Pancreas (tissue), 10 donors: ENCODE data around the gene SCRT2. TPM values are rescaled to one million over a fixed set of nuclear protein-coding genes. Genes with fewer than 3 reads are reported as not detected.

Experiments
- ATAC-seq, 4 donors: fragments of 200-7000 bp; cut with Tn5 transposase; one replicate each; pipeline versions ENCODE4 v1.8.0 to v1.9.1; 2020; ENCODE audit warnings: mild to moderate bottlenecking in 4 of 4, moderate library complexity in 4 of 4
- DNase-seq, 6 donors: peaks; one replicate each; pipeline ENCODE4 v3.0.0-alpha.2; 2020
- FAIRE-seq: peaks from 2 replicates; lab custom pipeline; 2012; peaks lifted over from hg19 to GRCh38; lab: Jason Lieb, UNC
- H3K27ac ChIP-seq, 4 donors: fragments of 200-600 bp; sonication (generic); 1 replicate in 3 of 4; 2 replicates in 1 of 4; pipeline versions ENCODE4 v1.5.0 to v1.8.0; 2020
- H3K27me3 ChIP-seq, 4 donors: fragments of 200-600 bp; one replicate each; pipeline ENCODE4 v1.8.0; 2021
- H3K36me3 ChIP-seq, 3 donors: fragments of 200-600 bp; sonication (generic) in 1 of 3; one replicate each; pipeline versions ENCODE4 v1.5.0 to v1.8.0; 2020 to 2021
- H3K4me1 ChIP-seq, 3 donors: fragments of 200-600 bp; one replicate each; pipeline ENCODE4 v1.8.0; 2021
- H3K4me3 ChIP-seq, 4 donors: fragments of 200-600 bp; sonication (generic) in 2 of 4; one replicate each; pipeline versions ENCODE4 v1.5.0 to v1.8.0; 2020 to 2021
- H3K9me3 ChIP-seq, 4 donors: fragments of 200-600 bp; one replicate each; pipeline ENCODE4 v1.8.0; 2021
- CTCF ChIP-seq, 4 donors: fragments of 200-600 bp; sonication (generic) in 3 of 4; IDR thresholded peaks; one replicate each; pipeline versions ENCODE4 v1.5.0 to v1.8.0; 2021; ENCODE audit warnings: antibody characterized with exemption in 4 of 4
- WGBS, 2 donors: extraction: QIAGEN DNeasy Blood & Tissue Kit; methylation state at CpG; one replicate each; pipeline ENCODE4 v1.1.7; 2013; 5-methylcytosine and 5-hydroxymethylcytosine counted together
- intact Hi-C, 3 donors: fragments of 100-400 bp; cut with DNase I; formaldehyde crosslinking; loops; one replicate each; pipeline versions ENCODE4 v1.11.1 to v1.14.2; 2022
- polyA plus RNA-seq, 2 donors: library from polyadenylated mRNA; stranded (reverse); fragments of 200-250 nt; gene quantifications; one replicate each; pipeline ENCODE4 v1.2.3, GENCODE V29; 2013
- total RNA-seq, 6 donors: library from RNA; stranded (reverse); fragmentation: NEBNext Ultra II Directional in 4 of 6; extraction: Animal tissue kit (Norgen Biotek cat#: 25700) in 4 of 6; gene quantifications; one replicate each; pipeline versions ENCODE4 v1.2.1 to v1.2.4, GENCODE V29; 2021 to 2023
- donor health status: healthy with polysubstance abuse.
- donor health status: DM: no; HTN: no; CAD: no; lungs with moderate emphysema.
- donor health status: DM: no; HTN: no; CAD: no.
- donor health status: control.
- donor health status: control.
- donor health status: Bipolar disorder and iron deficiency.
- donor health status: DM: yes; HTN: yes; CAD: no.
- donor health status: DM: no; HTN: no; CAD: no.
- donor health status: DM: no; HTN: no; CAD: no.
- donor health status: DM: yes; HTN: yes; CAD: no.

Gene SCRT2
- total and polyA plus RNA-seq, 8 donors, result 0.04 to 0.63 (median 0.07) TPM; not detected in 2

DNA sequence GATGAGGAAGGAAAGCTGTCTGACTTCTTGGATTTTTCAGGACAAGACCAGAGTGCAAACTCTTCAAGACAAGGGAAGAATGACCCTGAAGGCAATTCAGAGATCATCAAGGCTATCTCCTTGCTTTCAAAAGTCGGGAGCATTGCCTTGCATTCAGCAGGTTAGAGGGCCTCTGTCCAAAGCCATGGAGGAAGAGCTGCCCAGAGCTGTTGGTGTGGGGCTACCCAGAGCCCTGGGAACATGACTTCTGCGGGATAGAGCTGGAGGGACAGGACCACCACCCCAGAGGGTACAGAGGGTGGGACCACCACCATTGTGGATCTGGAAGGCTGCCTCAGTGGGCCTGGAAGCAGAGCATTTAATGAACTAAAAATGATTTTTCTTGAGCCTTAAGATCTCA, 17.4 kb downstream of the SCRT2 start:
- intact Hi-C loops, result no loop called here
- Histone ChIP-seq H3K4me3 (no peak overlapping the region), H3K9me3 (no peaks in the 10 kb centered on the region), H3K27me3 (peaks cover 0 to 21% (median 2%) of the 10 kb centered on the region in 4 donors), H3K4me1 (peaks cover 0 to 7% (median 0%) of the 10 kb centered on the region in 3 donors), H3K36me3 (no peaks in the 10 kb centered on the region), H3K27ac (no peak overlapping the region)
- FAIRE-seq, result no peak
- ATAC-seq, result no peak
- no peak for TF ChIP-seq CTCF (IDR thresholded peaks at IDR 0.05)
- 14 to 23% methylated on average over 2 of the region's 2 CpGs for WGBS, 2 donors
- DNase-seq, result no peak

GRCh38 chr20:655726-656624, 19.6 kb downstream of the SCRT2 start:
- H3K27me3 ChIP-seq, result no peaks in the 10 kb centered on the region
- H3K27ac ChIP-seq, result no peak overlapping the region
- no peak overlapping the region for H3K4me3 ChIP-seq
- DNase-seq (no peak), ATAC-seq (no peak), FAIRE-seq (no peak)
- no peaks in the 10 kb centered on the region for H3K36me3 ChIP-seq
- no peak for TF ChIP-seq CTCF (IDR thresholded peaks at IDR 0.05)
- peaks cover 0 to 7% (median 0%) of the 10 kb centered on the region in 3 donors for H3K4me1 ChIP-seq
- no peaks in the 10 kb centered on the region for H3K9me3 ChIP-seq
- intact Hi-C loops, result no loop called here
- WGBS, 2 donors, result 66 to 72% methylated on average over 11 of the region's 11 CpGs

GRCh38 chr20:654417-654750, 21.2 kb downstream of the SCRT2 start:
- 88 to 93% methylated on average over 3 of the region's 3 CpGs for WGBS, 2 donors
- DNase-seq, result no peak
- no peaks in the 10 kb centered on the region for H3K36me3 ChIP-seq
- H3K27me3 ChIP-seq, result no peaks in the 10 kb centered on the region
- peaks cover 0 to 7% (median 0%) of the 10 kb centered on the region in 3 donors for H3K4me1 ChIP-seq
- no peak overlapping the region for H3K27ac ChIP-seq
- no peak for ATAC-seq
- H3K4me3 ChIP-seq, result no peak overlapping the region
- H3K9me3 ChIP-seq, result no peaks in the 10 kb centered on the region
- intact Hi-C loops, result no loop called here
- TF ChIP-seq CTCF (IDR thresholded peaks at IDR 0.05), result no peak
- FAIRE-seq, result no peak

- H3K9me3 ChIP-seq, result no peaks in the 10 kb centered on the region
- intact Hi-C loops, result no loop called here
- H3K4me3 ChIP-seq, result peak overlapping the region; percentile 44 to 77 (median 67)
- no peaks in the 10 kb centered on the region for H3K27me3 ChIP-seq
- WGBS, 2 donors, result 6% methylated on average over 31 of the region's 31 CpGs
- no peak for FAIRE-seq
- ATAC-seq, result peak in 3 of 4 donors; percentile 5 to 17 (median 16)
- TF ChIP-seq CTCF (IDR thresholded peaks at IDR 0.05), result peak in 1 of 4 donors; percentile 4
- peaks cover 0 to under 1% (median 0%) of the 10 kb centered on the region in 3 donors for H3K36me3 ChIP-seq
- H3K4me1 ChIP-seq, result peaks cover 0 to 7% (median 0%) of the 10 kb centered on the region in 3 donors
- peak in 1 of 6 donors; percentile 24 for DNase-seq
- peak overlapping the region; percentile 55 to 70 (median 62) for H3K27ac ChIP-seq
These were observed 21.8 kb downstream of the SCRT2 start for GRCh38 chr20:653590-654416.
